HG03460 (cell line): Measurements from ENCODE around the gene TIMM10.

ENCODE experiments used
- ATAC-seq: cut with Tn5 transposase; IDR thresholded peaks from one replicate; pipeline ENCODE4 v1.9.1; 2021; ENCODE audit not compliant: unreplicated experiment

TIMM10 gene

GRCh38 chr11:57484141-57484710, 46.3 kb downstream of the TIMM10 start:
- peak; percentile 57 for ATAC-seq

GRCh38 chr11:57483562-57483918, 47.0 kb downstream of the TIMM10 start:
- no peak for ATAC-seq

GRCh38 chr11:57482782-57483561, 47.6 kb downstream of the TIMM10 start:
- ATAC-seq: peak; percentile 44

GRCh38 chr11:57481915-57482781, 48.4 kb downstream of the TIMM10 start:
- no peak for ATAC-seq

GRCh38 chr11:57481315-57481714, 49.2 kb downstream of the TIMM10 start:
- ATAC-seq: no peak

GRCh38 chr11:57480409-57481137, 50.0 kb downstream of the TIMM10 start:
- peak; percentile 34 for ATAC-seq

- no peak for ATAC-seq
Observed at GRCh38 chr11:57479911-57480310, 50.6 kb downstream of the TIMM10 start.

- no peak for ATAC-seq
Observed at GRCh38 chr11:57479021-57479663, 51.4 kb downstream of the TIMM10 start.
